Astrocyte (in vitro differentiated cells and primary cell): ENCODE results near the gene REEP1. TPM values are rescaled to one million over a fixed set of nuclear protein-coding genes. Genes with fewer than 3 reads are reported as not detected.

ENCODE experiments used
- DNase-seq: peaks from one replicate; pipeline ENCODE4 v3.0.0-alpha.2; 2010; ENCODE audit warnings: low read depth
- FAIRE-seq: peaks from 2 replicates; lab custom pipeline; 2011; peaks lifted over from hg19 to GRCh38; lab: Jason Lieb, UNC
- H2AFZ ChIP-seq: 2 replicates; pipeline ENCODE4 v1.6.0; 2012; ENCODE audit warnings: low read depth, low read length, inconsistent platforms
- H3K27ac ChIP-seq: 2 replicates; pipeline ENCODE4 v1.5.1; 2011; ENCODE audit warnings: low read depth, low read length, inconsistent platforms
- H3K27me3 ChIP-seq: 2 replicates; pipeline ENCODE4 v1.6.0; 2011; ENCODE audit warnings: low read length, inconsistent platforms; ENCODE audit not compliant: insufficient read depth
- H3K36me3 ChIP-seq: 2 replicates; pipeline ENCODE4 v1.5.1; 2011; ENCODE audit warnings: low read length, inconsistent platforms; ENCODE audit not compliant: insufficient read depth
- H3K4me1 ChIP-seq: 2 replicates; pipeline ENCODE4 v1.5.1; 2011; ENCODE audit warnings: low read length, inconsistent platforms; ENCODE audit not compliant: insufficient read depth
- H3K4me2 ChIP-seq: 2 replicates; pipeline ENCODE4 v1.6.0; 2012; ENCODE audit warnings: low read length, inconsistent platforms
- H3K4me3 ChIP-seq: 2 replicates; pipeline ENCODE4 v1.5.1; 2011; ENCODE audit warnings: low read depth, mild to moderate bottlenecking, low read length, inconsistent platforms; ENCODE audit not compliant: insufficient read depth
- H3K79me2 ChIP-seq: 2 replicates; pipeline ENCODE4 v1.6.0; 2012; ENCODE audit warnings: mild to moderate bottlenecking, low read length, inconsistent platforms; ENCODE audit not compliant: insufficient read depth
- H3K9ac ChIP-seq: 2 replicates; pipeline ENCODE4 v1.6.0; 2012; ENCODE audit warnings: mild to moderate bottlenecking, low read length, inconsistent platforms
- H3K9me3 ChIP-seq: 2 replicates; pipeline ENCODE4 v1.5.1; 2012; ENCODE audit warnings: low read depth, mild to moderate bottlenecking, low read length, inconsistent platforms; ENCODE audit not compliant: insufficient read depth
- H4K20me1 ChIP-seq: 2 replicates; pipeline ENCODE4 v1.6.0; 2012; ENCODE audit warnings: low read length, inconsistent platforms; ENCODE audit not compliant: insufficient read depth
- H3K27ac Mint-ChIP-seq: one replicate; pipeline ENCODE4 v1.8.0; 2021; ENCODE audit warnings: mild to moderate bottlenecking, mixed read lengths; ENCODE audit not compliant: unreplicated experiment
- H3K27me3 Mint-ChIP-seq: one replicate; pipeline ENCODE4 v1.8.0; 2021; ENCODE audit warnings: low read depth, mixed read lengths; ENCODE audit not compliant: unreplicated experiment
- H3K36me3 Mint-ChIP-seq: one replicate; pipeline ENCODE4 v1.8.0; 2021; ENCODE audit warnings: low read depth, mixed read lengths; ENCODE audit not compliant: unreplicated experiment
- H3K4me1 Mint-ChIP-seq: one replicate; pipeline ENCODE4 v1.8.0; 2021; ENCODE audit warnings: low read depth, mixed read lengths; ENCODE audit not compliant: unreplicated experiment
- H3K4me3 Mint-ChIP-seq: one replicate; pipeline ENCODE4 v1.8.0; 2021; ENCODE audit warnings: mild to moderate bottlenecking, moderate library complexity, mixed read lengths; ENCODE audit not compliant: unreplicated experiment
- H3K9me3 Mint-ChIP-seq: one replicate; pipeline ENCODE4 v1.8.0; 2021; ENCODE audit warnings: mild to moderate bottlenecking, mixed read lengths; ENCODE audit not compliant: unreplicated experiment
- EZH2 ChIP-seq: IDR thresholded peaks from 2 replicates; pipeline ENCODE4 v1.6.1; 2012; ENCODE audit warnings: mild to moderate bottlenecking, low read length, inconsistent platforms; ENCODE audit not compliant: insufficient read depth
- total RNA-seq: library from RNA; stranded (reverse); gene quantifications from 2 replicates; pipeline ENCODE4 v1.2.1, GENCODE V29; 2021
- TF ChIP-seq, protein P1 (sequence below): IDR thresholded peaks from 2 replicates; pipeline ENCODE4 v1.5.1; 2011; ENCODE audit warnings: low read depth, mild to moderate bottlenecking, inconsistent platforms, low read length, moderate library complexity; ENCODE audit not compliant: insufficient read depth

REEP1 gene
- total RNA-seq, 1 donor from 2014 or later, result 0.61 TPM

DNA sequence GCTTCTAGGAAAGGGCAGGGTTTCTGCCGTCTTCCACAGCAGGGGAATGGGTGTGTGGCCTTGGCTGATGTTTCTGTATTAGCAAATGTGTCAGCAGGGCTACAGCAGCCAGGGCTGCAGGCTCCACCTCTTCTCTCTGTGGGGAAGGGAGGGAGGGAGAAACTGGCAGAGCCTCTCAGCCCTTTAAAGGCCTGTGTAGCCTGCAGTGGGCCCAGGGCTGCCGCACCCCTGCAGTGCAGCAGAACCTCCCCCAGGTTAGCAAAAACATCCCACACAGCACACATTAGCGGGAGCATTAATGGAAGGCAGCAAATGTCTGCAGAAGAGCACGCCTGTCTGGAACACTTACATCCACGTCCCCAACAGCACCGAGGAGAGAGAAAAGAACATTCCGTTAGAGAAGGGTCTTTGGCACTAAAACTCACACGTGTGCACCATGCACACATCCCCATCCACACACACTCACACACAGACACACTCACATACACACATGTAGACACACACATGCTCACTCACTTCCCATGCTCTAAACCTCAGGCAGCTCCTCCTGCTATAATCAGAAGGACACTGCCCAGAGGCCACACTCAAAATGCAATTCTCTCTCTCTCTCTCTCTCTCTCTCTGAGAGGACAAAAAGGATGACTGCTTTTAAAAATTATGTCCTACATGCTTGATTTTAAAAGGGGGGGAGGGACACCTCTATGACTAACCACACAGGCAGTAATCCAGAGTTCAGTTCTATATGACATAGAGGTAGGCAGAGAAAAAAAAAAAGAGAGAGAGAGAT, 114.1 kb downstream of the REEP1 start:
- H3K36me3 ChIP-seq, result no peaks in the 10 kb centered on the region
- FAIRE-seq (no peak), DNase-seq (peak; percentile 51)
- no peak overlapping the region for H3K4me3 ChIP-seq
- Mint-ChIP-seq H3K36me3 (no peaks in the 10 kb centered on the region), H3K27ac (no peak overlapping the region), H3K4me1 (peaks cover 20% of the 10 kb centered on the region), H3K9me3 (no peaks in the 10 kb centered on the region), H3K27me3 (no peaks in the 10 kb centered on the region), H3K4me3 (peak overlapping the region; percentile 2)
- no peaks in the 10 kb centered on the region for H3K9me3 ChIP-seq
- no peaks in the 10 kb centered on the region for H3K79me2 ChIP-seq
- H3K27ac ChIP-seq, result no peak overlapping the region
- H3K27me3 ChIP-seq, result no peaks in the 10 kb centered on the region
- no peak overlapping the region for H3K9ac ChIP-seq
- TF ChIP-seq, protein P1, sequence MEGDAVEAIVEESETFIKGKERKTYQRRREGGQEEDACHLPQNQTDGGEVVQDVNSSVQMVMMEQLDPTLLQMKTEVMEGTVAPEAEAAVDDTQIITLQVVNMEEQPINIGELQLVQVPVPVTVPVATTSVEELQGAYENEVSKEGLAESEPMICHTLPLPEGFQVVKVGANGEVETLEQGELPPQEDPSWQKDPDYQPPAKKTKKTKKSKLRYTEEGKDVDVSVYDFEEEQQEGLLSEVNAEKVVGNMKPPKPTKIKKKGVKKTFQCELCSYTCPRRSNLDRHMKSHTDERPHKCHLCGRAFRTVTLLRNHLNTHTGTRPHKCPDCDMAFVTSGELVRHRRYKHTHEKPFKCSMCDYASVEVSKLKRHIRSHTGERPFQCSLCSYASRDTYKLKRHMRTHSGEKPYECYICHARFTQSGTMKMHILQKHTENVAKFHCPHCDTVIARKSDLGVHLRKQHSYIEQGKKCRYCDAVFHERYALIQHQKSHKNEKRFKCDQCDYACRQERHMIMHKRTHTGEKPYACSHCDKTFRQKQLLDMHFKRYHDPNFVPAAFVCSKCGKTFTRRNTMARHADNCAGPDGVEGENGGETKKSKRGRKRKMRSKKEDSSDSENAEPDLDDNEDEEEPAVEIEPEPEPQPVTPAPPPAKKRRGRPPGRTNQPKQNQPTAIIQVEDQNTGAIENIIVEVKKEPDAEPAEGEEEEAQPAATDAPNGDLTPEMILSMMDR, result no peak
- TF ChIP-seq EZH2, result no peak
- H4K20me1 ChIP-seq, result no peaks in the 10 kb centered on the region
- H3K4me1 ChIP-seq, result peaks cover 17% of the 10 kb centered on the region
- H3K4me2 ChIP-seq, result peak overlapping the region; percentile 65
- peak overlapping the region; percentile 61 for H2AFZ ChIP-seq

DNA sequence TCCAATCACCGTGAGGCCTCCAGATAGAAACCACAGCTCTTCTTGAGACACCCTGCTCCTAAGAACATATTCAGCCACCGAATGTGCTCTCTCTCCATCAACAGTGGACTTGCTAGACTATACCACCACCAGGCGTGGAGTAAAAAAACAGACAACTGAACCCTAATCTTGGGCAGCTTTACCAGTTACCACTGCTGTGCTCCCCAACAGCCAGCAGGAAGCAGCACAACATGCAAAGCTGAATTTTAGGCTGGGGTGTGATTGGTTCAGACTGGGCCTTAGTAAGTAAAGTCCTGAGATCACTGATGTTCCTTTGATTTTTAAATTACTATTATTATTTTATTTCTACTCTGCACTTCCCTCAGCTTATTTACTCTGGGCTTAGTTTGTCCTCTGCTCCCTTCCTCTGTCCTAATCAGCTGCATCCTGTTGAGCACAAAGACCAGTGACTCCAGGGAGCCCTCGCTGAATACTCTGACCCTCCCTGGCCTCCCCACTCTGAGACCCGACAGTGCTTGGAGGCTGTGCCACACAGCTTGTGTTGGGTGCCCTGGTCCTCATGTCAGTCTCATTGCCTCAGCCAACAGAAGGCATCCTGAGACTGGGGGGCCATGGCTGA, 116.3 kb downstream of the REEP1 start:
- Histone ChIP-seq H3K9ac (no peak overlapping the region), H2AFZ (no peak overlapping the region), H3K79me2 (no peaks in the 10 kb centered on the region), H4K20me1 (no peaks in the 10 kb centered on the region), H3K4me3 (no peak overlapping the region), H3K4me2 (no peak overlapping the region), H3K27ac (no peak overlapping the region), H3K4me1 (peaks cover 17% of the 10 kb centered on the region), H3K9me3 (no peaks in the 10 kb centered on the region), H3K36me3 (no peaks in the 10 kb centered on the region), H3K27me3 (no peaks in the 10 kb centered on the region)
- Mint-ChIP-seq H3K9me3 (no peaks in the 10 kb centered on the region), H3K36me3 (no peaks in the 10 kb centered on the region), H3K27ac (no peak overlapping the region), H3K27me3 (no peaks in the 10 kb centered on the region), H3K4me3 (no peak overlapping the region), H3K4me1 (peaks cover 26% of the 10 kb centered on the region)
- TF ChIP-seq, protein P1, result peak; percentile 79
- no peak for TF ChIP-seq EZH2
- FAIRE-seq (no peak), DNase-seq (peak; percentile 29)

DNA sequence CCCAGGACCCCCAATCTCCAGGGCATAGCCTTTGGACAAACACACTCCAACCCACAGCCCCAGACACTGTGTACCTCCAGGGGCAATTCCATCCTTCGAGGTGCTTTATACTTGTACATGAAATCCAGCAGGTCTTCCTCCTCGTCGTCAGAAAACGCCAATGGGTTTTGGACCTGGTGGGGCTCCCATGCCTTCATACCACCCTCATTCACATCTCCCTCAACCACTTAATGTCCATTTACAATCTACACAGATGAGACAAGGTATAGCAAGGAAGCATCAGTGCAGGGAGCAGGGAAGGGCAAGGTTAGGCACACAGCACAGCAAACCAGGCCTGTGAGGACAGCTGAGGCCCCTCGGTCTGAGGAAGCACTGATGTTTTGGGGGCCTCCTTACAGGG, 117.5 kb downstream of the REEP1 start:
- Histone ChIP-seq H2AFZ (no peak overlapping the region), H3K27me3 (no peaks in the 10 kb centered on the region), H4K20me1 (no peaks in the 10 kb centered on the region), H3K4me2 (no peak overlapping the region), H3K36me3 (no peaks in the 10 kb centered on the region), H3K9ac (no peak overlapping the region), H3K79me2 (no peaks in the 10 kb centered on the region), H3K4me3 (no peak overlapping the region), H3K27ac (no peak overlapping the region), H3K9me3 (no peaks in the 10 kb centered on the region), H3K4me1 (peaks cover 14% of the 10 kb centered on the region)
- H3K27ac Mint-ChIP-seq, result no peak overlapping the region
- TF ChIP-seq EZH2, result no peak
- TF ChIP-seq, protein P1, result no peak
- no peaks in the 10 kb centered on the region for H3K9me3 Mint-ChIP-seq
- no peak for FAIRE-seq
- H3K4me3 Mint-ChIP-seq, result no peak overlapping the region
- no peaks in the 10 kb centered on the region for H3K27me3 Mint-ChIP-seq
- H3K4me1 Mint-ChIP-seq, result peaks cover 26% of the 10 kb centered on the region
- DNase-seq, result no peak
- H3K36me3 Mint-ChIP-seq, result no peaks in the 10 kb centered on the region
